ENCODE measurements around the gene NCBP3. TPM values are rescaled to one million over a fixed set of nuclear protein-coding genes. Genes with fewer than 3 reads are reported as not detected.

NCBP3 gene
- total and polyA plus RNA-seq, 4 donors = 4.6 to 17.1 (median 8.3) TPM

GRCh38 chr17:3892095-3892998, 46.3 kb upstream of the NCBP3 start:
- H3K9ac ChIP-seq (ENCODE audit: low read depth in 1 of 2, low read length in 2 of 2) = no peak overlapping the region
- no peaks in the 10 kb centered on the region for H3K36me3 ChIP-seq (ENCODE audit: control insufficient read depth in 4 of 4, insufficient read depth in 3 of 4, low read depth in 1 of 4, low read length in 3 of 4)
- H3K9me3 ChIP-seq (ENCODE audit: control insufficient read depth in 4 of 4, low read length in 3 of 4) = no peaks in the 10 kb centered on the region
- WGBS = 2% methylated on average over 96 of the region's 96 CpGs
- TF ChIP-seq EGR1 (IDR thresholded peaks at IDR 0.05; ENCODE audit: low read depth in 2 of 2) (no peak), FOXA1 (IDR thresholded peaks at IDR 0.05) (no peak), ATF3 (IDR thresholded peaks at IDR 0.05) (no peak), RXRA (IDR thresholded peaks at IDR 0.05) (no peak), TAF1 (conservative IDR thresholded peaks at IDR 0.05) (no peak), GABPA (IDR thresholded peaks at IDR 0.05 in 1 of 2, conservative IDR thresholded peaks at IDR 0.05 in 1 of 2) (no peak), YY1 (IDR thresholded peaks at IDR 0.05) (no peak), SP1 (IDR thresholded peaks at IDR 0.05) (no peak), FOXA2 (IDR thresholded peaks at IDR 0.05) (no peak), ZBTB33 (IDR thresholded peaks at IDR 0.05) (no peak), JUND (IDR thresholded peaks at IDR 0.05) (no peak)
- TF ChIP-seq, protein P1, sequence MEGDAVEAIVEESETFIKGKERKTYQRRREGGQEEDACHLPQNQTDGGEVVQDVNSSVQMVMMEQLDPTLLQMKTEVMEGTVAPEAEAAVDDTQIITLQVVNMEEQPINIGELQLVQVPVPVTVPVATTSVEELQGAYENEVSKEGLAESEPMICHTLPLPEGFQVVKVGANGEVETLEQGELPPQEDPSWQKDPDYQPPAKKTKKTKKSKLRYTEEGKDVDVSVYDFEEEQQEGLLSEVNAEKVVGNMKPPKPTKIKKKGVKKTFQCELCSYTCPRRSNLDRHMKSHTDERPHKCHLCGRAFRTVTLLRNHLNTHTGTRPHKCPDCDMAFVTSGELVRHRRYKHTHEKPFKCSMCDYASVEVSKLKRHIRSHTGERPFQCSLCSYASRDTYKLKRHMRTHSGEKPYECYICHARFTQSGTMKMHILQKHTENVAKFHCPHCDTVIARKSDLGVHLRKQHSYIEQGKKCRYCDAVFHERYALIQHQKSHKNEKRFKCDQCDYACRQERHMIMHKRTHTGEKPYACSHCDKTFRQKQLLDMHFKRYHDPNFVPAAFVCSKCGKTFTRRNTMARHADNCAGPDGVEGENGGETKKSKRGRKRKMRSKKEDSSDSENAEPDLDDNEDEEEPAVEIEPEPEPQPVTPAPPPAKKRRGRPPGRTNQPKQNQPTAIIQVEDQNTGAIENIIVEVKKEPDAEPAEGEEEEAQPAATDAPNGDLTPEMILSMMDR (IDR thresholded peaks at IDR 0.05; ENCODE audit: low read depth, low read length, missing input control) = no peak
- H3K27me3 ChIP-seq (ENCODE audit: control insufficient read depth in 4 of 4, insufficient read depth in 4 of 4, low read length in 3 of 4) = no peaks in the 10 kb centered on the region
- DNase-seq (ENCODE audit: low spot score) = no peak
- H3K27ac ChIP-seq (ENCODE audit: low read depth in 1 of 2, low read length in 2 of 2) = peak overlapping the region in 1 of 2 donors; percentile 45
- peak overlapping the region in 2 of 3 donors; percentile 10 to 55 for H3K4me3 ChIP-seq (ENCODE audit: low read depth in 1 of 3, low read length in 3 of 3)
- peaks cover 2 to 22% (median 9%) of the 10 kb centered on the region in 4 donors for H3K4me1 ChIP-seq (ENCODE audit: control insufficient read depth in 4 of 4, insufficient read depth in 4 of 4, low read length in 3 of 4)

DNA sequence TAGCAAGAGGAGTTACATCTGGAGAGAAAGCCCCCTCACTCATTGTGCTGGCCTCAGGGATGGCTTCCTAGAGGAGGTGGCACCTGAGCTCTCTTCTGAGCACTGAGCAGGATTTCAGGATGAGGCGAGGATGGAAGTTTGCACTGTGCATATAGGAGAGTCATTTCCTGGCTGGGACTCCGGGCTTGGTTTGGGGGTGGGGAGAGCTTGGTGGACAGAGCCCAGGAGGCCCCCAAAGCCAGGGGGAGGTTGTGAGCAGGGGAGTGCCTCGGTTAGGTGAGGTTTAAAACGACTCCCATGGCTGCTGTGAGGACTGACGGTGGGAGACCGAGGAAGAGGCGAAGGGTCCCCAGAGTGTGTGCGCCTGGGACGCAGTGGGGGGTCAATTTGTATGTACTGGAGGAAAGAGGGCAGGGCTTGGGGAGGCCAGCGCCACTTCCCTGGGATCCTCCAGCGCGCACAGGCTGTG, 45.6 kb upstream of the NCBP3 start:
- DNase-seq (ENCODE audit: low spot score) = no peak
- H3K36me3 ChIP-seq (ENCODE audit: control insufficient read depth in 4 of 4, insufficient read depth in 3 of 4, low read depth in 1 of 4, low read length in 3 of 4) = no peaks in the 10 kb centered on the region
- H3K27ac ChIP-seq (ENCODE audit: low read depth in 1 of 2, low read length in 2 of 2) = no peak overlapping the region
- H3K4me3 ChIP-seq (ENCODE audit: low read depth in 1 of 3, low read length in 3 of 3) = no peak overlapping the region
- H3K9me3 ChIP-seq (ENCODE audit: control insufficient read depth in 4 of 4, low read length in 3 of 4) = no peaks in the 10 kb centered on the region
- peaks cover 2 to 27% (median 12%) of the 10 kb centered on the region in 4 donors for H3K4me1 ChIP-seq (ENCODE audit: control insufficient read depth in 4 of 4, insufficient read depth in 4 of 4, low read length in 3 of 4)
- H3K27me3 ChIP-seq (ENCODE audit: control insufficient read depth in 4 of 4, insufficient read depth in 4 of 4, low read length in 3 of 4) = peaks cover 0 to 2% (median 0%) of the 10 kb centered on the region in 4 donors
- TF ChIP-seq ATF3 (IDR thresholded peaks at IDR 0.05) (no peak), YY1 (IDR thresholded peaks at IDR 0.05) (no peak), FOXA2 (IDR thresholded peaks at IDR 0.05) (no peak), EGR1 (IDR thresholded peaks at IDR 0.05; ENCODE audit: low read depth in 2 of 2) (no peak), REST (IDR thresholded peaks at IDR 0.05) (no peak), FOXA1 (IDR thresholded peaks at IDR 0.05) (no peak), ZBTB33 (IDR thresholded peaks at IDR 0.05) (no peak), HNF4G (IDR thresholded peaks at IDR 0.05) (no peak), GABPA (IDR thresholded peaks at IDR 0.05 in 1 of 2, conservative IDR thresholded peaks at IDR 0.05 in 1 of 2) (no peak), NR2F2 (IDR thresholded peaks at IDR 0.05) (no peak)
- TF ChIP-seq, protein P1 (IDR thresholded peaks at IDR 0.05; ENCODE audit: low read depth, low read length, missing input control) = no peak
- TF ChIP-seq, protein P2, sequence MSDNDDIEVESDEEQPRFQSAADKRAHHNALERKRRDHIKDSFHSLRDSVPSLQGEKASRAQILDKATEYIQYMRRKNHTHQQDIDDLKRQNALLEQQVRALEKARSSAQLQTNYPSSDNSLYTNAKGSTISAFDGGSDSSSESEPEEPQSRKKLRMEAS (IDR thresholded peaks at IDR 0.05) = no peak
- H3K9ac ChIP-seq (ENCODE audit: low read depth in 1 of 2, low read length in 2 of 2) = no peak overlapping the region
- 34% methylated on average over 12 of the region's 12 CpGs for WGBS
